SU-DHL-6 (cell line): ENCODE results near the gene VPS13D.

Experiments used
- H2AFZ ChIP-seq: fragments of 200-600 bp; sonication (generic); 2 replicates; pipeline ENCODE4 v1.6.1; 2014; ENCODE audit warnings: low read depth, mild to moderate bottlenecking, moderate library complexity, mixed read lengths, antibody characterized with exemption, low read length; ENCODE audit not compliant: severe bottlenecking
- H3F3A ChIP-seq: fragments of 200-600 bp; shearing (Covaris generic); 2 replicates; pipeline ENCODE4 v1.6.0; 2016; ENCODE audit warnings: antibody characterized with exemption, mild to moderate bottlenecking; ENCODE audit not compliant: insufficient read depth
- H3K27ac ChIP-seq: fragments of 200-600 bp; sonication (generic); 2 replicates; pipeline ENCODE4 v1.5.1; 2016; ENCODE audit warnings: low read depth, mild to moderate bottlenecking, low read length, moderate library complexity, mixed read lengths
- H3K27me3 ChIP-seq: fragments of 200-600 bp; sonication (generic), shearing (Covaris generic); 2 replicates; pipeline ENCODE4 v1.6.0; 2014; ENCODE audit warnings: mild to moderate bottlenecking, low read length
- H3K36me3 ChIP-seq: fragments of 200-600 bp; sonication (generic); 2 replicates; pipeline ENCODE4 v1.6.1; 2014; ENCODE audit warnings: mild to moderate bottlenecking, low read length, mixed read lengths
- H3K4me2 ChIP-seq: fragments of 300-600, 200-600 bp; shearing (Covaris generic), sonication (generic); 2 replicates; pipeline ENCODE4 v1.6.0; 2014; ENCODE audit warnings: low read length, low read depth, mild to moderate bottlenecking; ENCODE audit not compliant: poor library complexity, severe bottlenecking
- H3K4me3 ChIP-seq: fragments of 200-600 bp; sonication (generic); 2 replicates; pipeline ENCODE4 v1.5.1; 2014; ENCODE audit warnings: antibody characterized with exemption, low read length, mild to moderate bottlenecking, mixed read lengths; ENCODE audit not compliant: insufficient read depth, poor library complexity, severe bottlenecking
- H3K79me2 ChIP-seq: fragments of 200-600 bp; sonication (generic); 2 replicates; pipeline ENCODE4 v1.6.1; 2014; ENCODE audit warnings: mild to moderate bottlenecking, low read length, moderate library complexity; ENCODE audit not compliant: insufficient read depth
- H3K9ac ChIP-seq: fragments of 200-600 bp; sonication (generic); 2 replicates; pipeline ENCODE4 v1.7.0; 2014; ENCODE audit warnings: mild to moderate bottlenecking, low read length
- H3K9me2 ChIP-seq: fragments of 200-600 bp; sonication (generic); replicated peaks from 2 replicates; pipeline ENCODE4 v1.6.1; 2014; ENCODE audit warnings: low read length; ENCODE audit not compliant: insufficient read depth
- H3K9me3 ChIP-seq: fragments of 200-600 bp; sonication (generic); 2 replicates; pipeline ENCODE4 v1.6.1; 2014; ENCODE audit warnings: low read length, mixed read lengths; ENCODE audit not compliant: insufficient read depth
- H4K20me1 ChIP-seq: fragments of 200-600 bp; sonication (generic); 2 replicates; pipeline ENCODE4 v1.6.1; 2014; ENCODE audit warnings: low read depth, mild to moderate bottlenecking, antibody characterized with exemption, low read length, moderate library complexity, mixed read lengths
- CTCF ChIP-seq: fragments of 200-600 bp; sonication (generic); IDR thresholded peaks from one replicate; pipeline ENCODE4 v1.5.1; 2017; ENCODE audit warnings: antibody characterized with exemption, mild to moderate bottlenecking, low read length, moderate library complexity; ENCODE audit not compliant: insufficient read depth, poor library complexity, severe bottlenecking
- EZH2phosphoT487 ChIP-seq: fragments of 200-600 bp; sonication (generic), shearing (Covaris generic); conservative IDR thresholded peaks from 2 replicates; pipeline ENCODE4 v1.6.1; 2018; ENCODE audit warnings: mild to moderate bottlenecking, antibody characterized with exemption, low read length, moderate library complexity, mixed read lengths

The VPS13D gene

GRCh38 chr1:12541274-12542137, 311.7 kb downstream of the VPS13D start:
- Histone ChIP-seq H3K9me2 (no peaks in the 10 kb centered on the region), H3F3A (no peaks in the 10 kb centered on the region), H3K79me2 (no peaks in the 10 kb centered on the region), H3K4me3 (no peak overlapping the region), H2AFZ (no peak overlapping the region), H4K20me1 (no peaks in the 10 kb centered on the region), H3K27ac (no peak overlapping the region), H3K36me3 (no peaks in the 10 kb centered on the region), H3K9ac (no peak overlapping the region), H3K9me3 (no peaks in the 10 kb centered on the region), H3K4me2 (no peak overlapping the region), H3K27me3 (peaks cover 3% of the 10 kb centered on the region; the same call in 1 of the 2 replicates)
- no peak for TF ChIP-seq EZH2phosphoT487
- no peak for TF ChIP-seq CTCF

GRCh38 chr1:12542138-12542465, 312.3 kb downstream of the VPS13D start:
- Histone ChIP-seq H3K9ac (no peak overlapping the region), H3K27ac (no peak overlapping the region), H3K27me3 (peaks cover 3% of the 10 kb centered on the region; the same call in 1 of the 2 replicates), H2AFZ (no peak overlapping the region), H3K36me3 (no peaks in the 10 kb centered on the region), H4K20me1 (no peaks in the 10 kb centered on the region), H3F3A (no peaks in the 10 kb centered on the region), H3K9me3 (no peaks in the 10 kb centered on the region), H3K79me2 (no peaks in the 10 kb centered on the region), H3K9me2 (no peaks in the 10 kb centered on the region), H3K4me3 (no peak overlapping the region), H3K4me2 (no peak overlapping the region)
- TF ChIP-seq EZH2phosphoT487, result no peak
- no peak for TF ChIP-seq CTCF

- Histone ChIP-seq H3K4me3 (no peak overlapping the region), H3K36me3 (no peaks in the 10 kb centered on the region), H2AFZ (no peak overlapping the region), H4K20me1 (no peaks in the 10 kb centered on the region), H3K9me2 (no peaks in the 10 kb centered on the region), H3K27me3 (no peaks in the 10 kb centered on the region), H3K79me2 (no peaks in the 10 kb centered on the region), H3K9ac (no peak overlapping the region), H3F3A (no peaks in the 10 kb centered on the region), H3K4me2 (no peak overlapping the region), H3K27ac (no peak overlapping the region), H3K9me3 (no peaks in the 10 kb centered on the region)
- TF ChIP-seq EZH2phosphoT487, result no peak
- no peak for TF ChIP-seq CTCF
These were observed 313.1 kb downstream of the VPS13D start for GRCh38 chr1:12542616-12543592.
